ENCODE data around the gene PRKAR1B.
"Not testable (repeated sequence)": the region's sequence is repeated elsewhere in the genome, so short reads cannot be mapped to it uniquely, and the experiment has no call there.

PRKAR1B gene

GRCh38 chr7:618539-619367 is 108.3 kb downstream of the PRKAR1B start:
- no peak for DNase-seq

- no peak for DNase-seq
Observed at GRCh38 chr7:617614-618538, 109.2 kb downstream of the PRKAR1B start.

GRCh38 chr7:613442-614140 is 113.5 kb downstream of the PRKAR1B start:
- no peak for DNase-seq

GRCh38 chr7:611837-612236 is 115.2 kb downstream of the PRKAR1B start:
- DNase-seq: not testable (repeated sequence)

GRCh38 chr7:611281-611810 is 115.7 kb downstream of the PRKAR1B start:
- DNase-seq: no peak

- DNase-seq: no peak
Observed at GRCh38 chr7:610531-611280, 116.4 kb downstream of the PRKAR1B start.

GRCh38 chr7:610141-610530 is 116.9 kb downstream of the PRKAR1B start:
- no peak for DNase-seq

GRCh38 chr7:609365-609764 is 117.7 kb downstream of the PRKAR1B start:
- DNase-seq: no peak

- no peak for DNase-seq
Observed at GRCh38 chr7:608954-609353, 118.1 kb downstream of the PRKAR1B start.

GRCh38 chr7:608361-608760 is 118.7 kb downstream of the PRKAR1B start:
- no peak for DNase-seq

GRCh38 chr7:607938-608337 is 119.1 kb downstream of the PRKAR1B start:
- DNase-seq: no peak

GRCh38 chr7:605661-606450 is 121.2 kb downstream of the PRKAR1B start:
- DNase-seq: no peak

- no peak for DNase-seq
Observed at GRCh38 chr7:604884-605531, 122.1 kb downstream of the PRKAR1B start.

- peak in 1 of 2 donors; percentile 50 for DNase-seq
Observed at GRCh38 chr7:604001-604883, 122.8 kb downstream of the PRKAR1B start.

- DNase-seq: no peak
Observed at GRCh38 chr7:603152-603951, 123.7 kb downstream of the PRKAR1B start.

- no peak for DNase-seq
Observed at GRCh38 chr7:602341-603141, 124.5 kb downstream of the PRKAR1B start.

GRCh38 chr7:601595-602340 is 125.3 kb downstream of the PRKAR1B start:
- DNase-seq: no peak
